ENCODE measurements around the gene POLE4. TPM values are rescaled to one million over a fixed set of nuclear protein-coding genes. Genes with fewer than 3 reads are reported as not detected.

POLE4 gene
- total RNA-seq, 1 donor from 2014 or later, result 41.9 TPM

DNA sequence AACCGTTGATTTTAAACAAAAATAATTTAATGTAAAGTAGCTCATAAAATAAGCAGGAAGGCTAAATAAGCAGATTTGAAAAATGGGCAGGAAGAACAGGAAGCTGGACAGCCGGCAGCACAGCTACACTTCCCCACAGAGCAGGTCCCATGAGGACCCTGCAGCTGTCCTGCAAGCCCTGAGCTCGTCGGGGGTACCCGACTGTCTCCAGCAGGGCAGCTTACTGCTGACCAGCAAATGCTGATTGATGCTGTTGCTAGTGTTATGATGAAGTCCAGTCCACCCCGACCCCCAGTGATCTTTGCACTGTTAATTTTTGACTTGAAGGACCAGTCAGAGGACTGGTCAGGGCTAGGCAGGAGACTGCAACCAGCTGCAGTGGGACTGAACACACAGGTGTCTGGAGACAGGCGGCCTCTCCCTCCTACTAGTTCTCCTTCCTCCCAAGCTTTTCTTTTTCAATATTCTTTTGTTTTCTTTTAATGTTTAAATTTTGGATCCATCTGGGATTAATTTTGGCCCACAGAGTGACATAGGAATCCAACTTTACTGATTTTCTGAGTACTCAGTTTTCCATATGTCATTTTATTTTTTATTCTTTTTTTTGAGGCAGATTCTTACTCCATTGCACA is 27.7 kb downstream of the POLE4 start:
- DNase-seq (ENCODE audit: low spot score), result no peak

DNA sequence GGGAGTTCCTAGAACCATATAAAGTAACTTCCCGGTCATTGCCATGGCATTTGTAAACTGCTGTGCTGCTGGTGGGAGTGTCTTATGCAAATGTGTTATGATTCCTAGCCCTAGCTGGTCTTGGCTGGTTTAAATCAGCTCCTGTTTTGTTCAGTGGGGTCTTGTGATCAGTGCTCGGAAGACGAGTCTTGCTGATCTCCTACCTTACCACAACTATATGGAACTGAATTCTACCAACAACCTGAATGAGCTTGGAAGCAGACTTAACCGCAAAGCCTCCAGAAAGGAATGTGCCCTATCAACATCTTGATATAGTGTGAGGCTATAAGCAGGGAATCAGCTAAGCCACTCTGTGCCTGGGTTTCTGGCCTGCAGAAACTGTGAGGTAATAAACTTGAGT is 33.5 kb downstream of the POLE4 start:
- DNase-seq (ENCODE audit: low spot score), result no peak

GRCh38 chr2:74999468-74999867 is 41.0 kb downstream of the POLE4 start:
- DNase-seq (ENCODE audit: low spot score), result no peak

- DNase-seq (ENCODE audit: low spot score), result no peak
Observed at GRCh38 chr2:75002007-75002406, 43.6 kb downstream of the POLE4 start.

DNA sequence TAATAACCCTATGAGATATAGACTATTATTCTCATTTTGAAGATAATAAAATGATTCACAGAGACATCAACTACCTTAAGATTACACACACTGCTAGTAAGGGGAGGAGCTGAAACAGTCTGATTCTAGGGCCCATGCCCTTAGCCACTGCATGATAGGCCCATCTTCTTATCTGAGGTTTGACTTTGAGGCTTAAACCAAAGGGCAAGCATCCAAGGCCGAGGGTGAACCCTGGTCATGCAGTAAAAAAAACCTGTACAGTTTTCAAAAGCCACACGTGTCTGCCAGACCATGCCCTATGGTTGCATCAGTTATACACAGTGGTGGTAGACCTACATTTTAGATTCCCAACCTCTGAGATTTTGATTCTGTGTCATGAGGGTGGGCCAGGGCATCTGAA is 44.8 kb downstream of the POLE4 start:
- DNase-seq (ENCODE audit: low spot score), result no peak

DNA sequence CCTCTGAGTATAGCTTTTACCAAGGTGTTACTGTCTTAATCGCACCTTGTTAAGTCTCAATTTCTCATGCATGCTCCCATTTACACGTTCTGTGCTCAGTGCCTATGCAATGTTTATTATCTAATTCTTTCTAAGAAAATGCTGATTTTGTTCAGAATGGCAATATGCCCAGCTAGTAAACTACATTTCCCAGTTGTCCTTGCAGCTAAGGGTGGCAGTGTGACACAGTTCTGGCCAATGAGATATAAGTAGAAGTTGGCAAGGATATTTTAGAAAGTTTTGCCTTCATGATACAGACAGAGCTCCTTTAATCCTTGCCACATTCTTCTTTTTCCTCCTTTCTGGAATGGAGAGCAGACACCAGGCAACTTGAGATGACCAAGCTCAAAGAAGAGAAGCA is 45.3 kb downstream of the POLE4 start:
- no peak for DNase-seq (ENCODE audit: low spot score)

GRCh38 chr2:75006041-75006440 is 47.6 kb downstream of the POLE4 start:
- no peak for DNase-seq (ENCODE audit: low spot score)

- no peak for DNase-seq (ENCODE audit: low spot score)
Observed at GRCh38 chr2:75007061-75007460, 48.6 kb downstream of the POLE4 start.

- no peak for DNase-seq (ENCODE audit: low spot score)
Observed at GRCh38 chr2:75007819-75008218, 49.4 kb downstream of the POLE4 start.

DNA sequence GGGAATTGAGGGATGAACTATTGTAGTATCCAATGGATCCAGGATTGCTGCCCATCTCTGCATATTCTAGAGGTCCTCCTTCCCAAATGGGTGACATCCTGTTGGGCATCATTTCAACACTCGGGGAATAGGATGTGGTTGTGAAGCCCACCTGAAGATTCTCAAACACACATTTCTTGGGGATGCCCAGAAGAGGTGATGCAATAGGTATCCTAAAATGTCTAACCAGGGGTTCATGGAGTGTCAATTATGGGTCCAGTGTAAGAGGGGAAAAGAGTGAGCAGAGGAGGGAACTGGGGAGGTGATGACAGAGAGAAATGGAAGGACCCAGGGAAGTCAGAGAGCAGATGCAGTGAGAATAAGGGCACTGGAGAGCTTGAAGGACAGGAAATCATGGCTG is 52.1 kb downstream of the POLE4 start:
- no peak for DNase-seq (ENCODE audit: low spot score)

- no peak for DNase-seq (ENCODE audit: low spot score)
Observed at GRCh38 chr2:75012080-75012479, 53.6 kb downstream of the POLE4 start.

- DNase-seq (ENCODE audit: low spot score), result no peak
Observed at GRCh38 chr2:75018162-75018561, 59.7 kb downstream of the POLE4 start.

Other genes with a start within 250 kb of the POLE4 start
- gene HK2, start 124.5 kb upstream of the POLE4 start, total RNA-seq, result 23.7 TPM
- 0.83 TPM for gene TACR1, start 240.9 kb downstream of the POLE4 start, total RNA-seq

Measured in mucosa of gallbladder (tissue), 1 donor.